ENCODE results near the gene SLC35G6. TPM values are rescaled to one million over a fixed set of nuclear protein-coding genes. Genes with fewer than 3 reads are reported as not detected.

SLC35G6 gene
- total and polyA plus RNA-seq, 2 of the 13 experiments (the other 11 are each of a cell fraction or from before 2014, with no cell fraction given), result 0.07 TPM; not detected in 1

GRCh38 chr17:7444682-7445618 lies 36.3 kb upstream of the SLC35G6 start, which contains the start of gene CHRNB1 (continued):
- no peak for TF ChIP-seq ATF5 (CRISPR knock-in tag; IDR thresholded peaks at IDR 0.05; ENCODE audit: low read depth)
- TF ChIP-seq ZNF414 (CRISPR knock-in tag; IDR thresholded peaks at IDR 0.05), result peak; percentile 13; the same call in 1 of the 2 replicates
- no peak for TF ChIP-seq ZC3H4 (CRISPR knock-in tag; IDR thresholded peaks at IDR 0.05; ENCODE audit: borderline replicate concordance)
- no peak for TF ChIP-seq SIX4 (CRISPR knock-in tag; IDR thresholded peaks at IDR 0.05)
- TF ChIP-seq ARID3A (IDR thresholded peaks at IDR 0.05; ENCODE audit: low read depth, low read length), result no peak
- peak; percentile 31 for TF ChIP-seq TEAD3 (CRISPR knock-in tag; optimal IDR thresholded peaks at IDR 0.05; ENCODE audit: borderline replicate concordance)
- TF ChIP-seq ZNF44 (CRISPR knock-in tag; IDR thresholded peaks at IDR 0.05), result peak; percentile 80
- peak; percentile 43; the same call in 1 of the 2 replicates for TF ChIP-seq RAD21 (CRISPR knock-in tag; IDR thresholded peaks at IDR 0.05)
- TF ChIP-seq ATM (IDR thresholded peaks at IDR 0.05; ENCODE audit: borderline replicate concordance), result no peak
- TF ChIP-seq ELF3 (CRISPR knock-in tag; IDR thresholded peaks at IDR 0.05), result no peak
- TF ChIP-seq NFYC (CRISPR knock-in tag; IDR thresholded peaks at IDR 0.05), result no peak; the same call in 1 of the 2 replicates
- TF ChIP-seq ZNF263 (CRISPR knock-in tag; IDR thresholded peaks at IDR 0.05), result no peak
- no peak for TF ChIP-seq ZNF224 (CRISPR knock-in tag; IDR thresholded peaks at IDR 0.05)
- TF ChIP-seq SNAPC5 (CRISPR knock-in tag; IDR thresholded peaks at IDR 0.05; ENCODE audit: borderline replicate concordance), result no peak
- no peak for TF ChIP-seq ZNF597 (CRISPR knock-in tag; IDR thresholded peaks at IDR 0.05)
- no peak for TF ChIP-seq STAT5B (CRISPR knock-in tag; IDR thresholded peaks at IDR 0.05)
- no peak for TF ChIP-seq BHLHE40 (IDR thresholded peaks at IDR 0.05; ENCODE audit: low read length)
- 0 out of 2 replicates have a peak, but pooled peaks have one; percentile 53 for TF ChIP-seq ZNF34 (CRISPR knock-in tag; IDR thresholded peaks at IDR 0.05; ENCODE audit: borderline replicate concordance)
- TF ChIP-seq MED13 (CRISPR knock-in tag; IDR thresholded peaks at IDR 0.05), result no peak
- TF ChIP-seq SNAPC4 (CRISPR knock-in tag; IDR thresholded peaks at IDR 0.05), result peak; percentile 80; the same call in 1 of the 2 replicates
- no peak for TF ChIP-seq FOXA3 (CRISPR knock-in tag; IDR thresholded peaks at IDR 0.05)

Data from HepG2 (cell line).